Measurements from ENCODE around the gene DNAJC15. TPM values are rescaled to one million over a fixed set of nuclear protein-coding genes. Genes with fewer than 3 reads are reported as not detected.

DNAJC15 gene
- total RNA-seq, 2 donors from 2014 or later, result 4.9 to 5.2 TPM

DNA sequence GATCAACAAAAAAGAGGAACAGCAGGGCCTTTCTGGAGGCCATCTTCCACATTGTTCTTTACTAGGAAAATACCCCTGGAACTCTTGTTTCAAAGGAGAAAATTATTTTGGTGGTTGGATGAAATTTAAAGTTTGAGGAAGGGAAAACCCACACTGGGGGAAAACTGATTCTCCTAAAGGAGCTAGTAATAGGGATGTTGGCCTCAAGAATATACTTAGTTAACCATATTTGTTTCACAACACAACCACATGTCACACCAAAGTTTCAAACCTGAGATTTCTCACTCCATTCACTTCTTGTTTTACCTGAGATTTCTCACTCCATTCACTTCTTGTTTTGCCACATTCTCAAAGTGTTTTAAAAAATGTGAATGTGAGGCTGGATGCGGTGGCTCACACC is 28.5 kb upstream of the DNAJC15 start:
- intact Hi-C loops (cut with DNase I), result no loop called here
- Histone ChIP-seq H3K4me3 (no peak overlapping the region), H3K9me3 (no peaks in the 10 kb centered on the region), H3K4me1 (peaks cover 16% of the 10 kb centered on the region), H3K36me3 (replicated peaks in 1 of 2; ENCODE audit: insufficient read depth in 1 of 2, low read depth in 2 of 2) (no peaks in the 10 kb centered on the region), H3K27ac (no peak overlapping the region), H3K27me3 (no peaks in the 10 kb centered on the region)
- no peak for TF ChIP-seq POLR2A (IDR thresholded peaks at IDR 0.05)
- TF ChIP-seq, protein P1, sequence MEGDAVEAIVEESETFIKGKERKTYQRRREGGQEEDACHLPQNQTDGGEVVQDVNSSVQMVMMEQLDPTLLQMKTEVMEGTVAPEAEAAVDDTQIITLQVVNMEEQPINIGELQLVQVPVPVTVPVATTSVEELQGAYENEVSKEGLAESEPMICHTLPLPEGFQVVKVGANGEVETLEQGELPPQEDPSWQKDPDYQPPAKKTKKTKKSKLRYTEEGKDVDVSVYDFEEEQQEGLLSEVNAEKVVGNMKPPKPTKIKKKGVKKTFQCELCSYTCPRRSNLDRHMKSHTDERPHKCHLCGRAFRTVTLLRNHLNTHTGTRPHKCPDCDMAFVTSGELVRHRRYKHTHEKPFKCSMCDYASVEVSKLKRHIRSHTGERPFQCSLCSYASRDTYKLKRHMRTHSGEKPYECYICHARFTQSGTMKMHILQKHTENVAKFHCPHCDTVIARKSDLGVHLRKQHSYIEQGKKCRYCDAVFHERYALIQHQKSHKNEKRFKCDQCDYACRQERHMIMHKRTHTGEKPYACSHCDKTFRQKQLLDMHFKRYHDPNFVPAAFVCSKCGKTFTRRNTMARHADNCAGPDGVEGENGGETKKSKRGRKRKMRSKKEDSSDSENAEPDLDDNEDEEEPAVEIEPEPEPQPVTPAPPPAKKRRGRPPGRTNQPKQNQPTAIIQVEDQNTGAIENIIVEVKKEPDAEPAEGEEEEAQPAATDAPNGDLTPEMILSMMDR (IDR thresholded peaks at IDR 0.05), result no peak
- WGBS, 2 donors, result 93 to 100% methylated on average over 1 of the region's 1 CpG
- no peak for DNase-seq
- ATAC-seq, result no peak

DNA sequence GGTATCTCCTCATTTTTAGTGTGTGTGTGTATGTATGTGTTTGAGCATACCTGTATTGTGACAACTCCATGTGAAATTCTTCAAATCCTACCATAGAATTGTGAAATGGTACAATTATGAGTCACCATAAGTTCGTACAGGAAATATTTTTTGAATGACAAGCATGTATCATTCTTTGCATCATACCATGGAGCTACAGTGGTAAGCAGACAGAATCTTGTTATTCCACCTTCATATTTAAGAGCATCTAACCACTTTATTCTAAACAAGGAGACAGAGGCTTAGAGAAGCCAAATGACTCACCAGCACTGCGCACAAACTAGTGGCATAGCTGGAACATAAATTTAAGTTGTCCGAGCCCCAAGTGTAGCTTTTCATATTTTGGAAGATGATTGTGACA is 26.8 kb upstream of the DNAJC15 start:
- H3K9me3 ChIP-seq, result no peaks in the 10 kb centered on the region
- ATAC-seq (no peak), DNase-seq (no peak)
- no peak overlapping the region for H3K27ac ChIP-seq
- no peaks in the 10 kb centered on the region for H3K27me3 ChIP-seq
- intact Hi-C loops (cut with DNase I), result no loop called here
- TF ChIP-seq, protein P1 (IDR thresholded peaks at IDR 0.05), result no peak
- no peak for TF ChIP-seq POLR2A (IDR thresholded peaks at IDR 0.05)
- WGBS, 2 donors, result 58 to 87% methylated on average over 3 of the region's 3 CpGs
- H3K4me3 ChIP-seq, result no peak overlapping the region
- peaks cover 7% of the 10 kb centered on the region for H3K4me1 ChIP-seq
- H3K36me3 ChIP-seq (replicated peaks in 1 of 2; ENCODE audit: insufficient read depth in 1 of 2, low read depth in 2 of 2), result no peaks in the 10 kb centered on the region

DNA sequence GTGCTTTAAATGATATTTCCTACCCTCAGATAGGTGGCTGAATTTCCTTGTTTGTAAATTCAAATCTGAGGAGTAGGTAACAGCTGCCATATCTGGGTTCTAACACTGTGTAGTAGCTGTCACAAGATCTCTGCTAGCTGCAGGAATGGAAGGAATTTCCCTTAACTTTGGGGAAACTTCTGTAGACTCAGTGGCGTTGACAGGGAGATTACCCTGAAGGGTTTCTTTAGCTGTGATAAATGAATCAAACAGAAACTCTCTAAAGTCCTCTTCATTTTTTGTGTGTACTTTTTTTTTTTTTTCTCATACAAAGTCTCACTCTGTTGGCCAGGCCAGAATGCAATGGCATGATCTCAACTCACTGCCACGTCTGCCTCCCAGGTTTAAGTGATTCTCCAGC is 26.0 kb upstream of the DNAJC15 start:
- 81 to 86% methylated on average over 2 of the region's 2 CpGs for WGBS, 2 donors

DNA sequence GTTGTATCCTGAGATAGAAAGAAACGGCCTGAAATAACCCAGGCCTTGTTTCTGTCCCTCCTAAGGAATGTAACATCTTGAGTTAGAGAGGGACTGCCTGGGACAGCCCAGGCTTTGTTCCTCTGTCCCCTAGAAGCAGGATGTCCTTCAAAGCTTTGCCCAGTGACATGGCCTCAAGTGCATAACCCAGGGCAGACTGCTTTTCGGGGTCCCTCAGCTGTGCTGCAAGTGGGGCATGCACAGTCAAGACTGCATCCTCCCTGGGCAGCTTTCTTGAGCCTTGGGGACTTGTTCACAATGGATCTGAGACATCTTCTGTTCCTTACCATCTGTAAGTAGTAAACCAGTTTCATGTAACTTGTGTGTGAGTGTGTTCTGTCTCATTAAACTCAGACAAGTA is 23.9 kb upstream of the DNAJC15 start:
- H3K4me1 ChIP-seq, result no peaks in the 10 kb centered on the region
- WGBS, 2 donors, result 42 to 56% methylated on average over 2 of the region's 2 CpGs
- intact Hi-C loops (cut with DNase I), result no loop called here
- no peak overlapping the region for H3K4me3 ChIP-seq
- no peak overlapping the region for H3K27ac ChIP-seq
- TF ChIP-seq, protein P1 (IDR thresholded peaks at IDR 0.05), result no peak
- no peak for TF ChIP-seq POLR2A (IDR thresholded peaks at IDR 0.05)
- no peaks in the 10 kb centered on the region for H3K27me3 ChIP-seq
- DNase-seq (no peak), ATAC-seq (no peak)
- no peaks in the 10 kb centered on the region for H3K36me3 ChIP-seq (replicated peaks in 1 of 2; ENCODE audit: insufficient read depth in 1 of 2, low read depth in 2 of 2)
- H3K9me3 ChIP-seq, result no peaks in the 10 kb centered on the region

More for the DNA sequence above, 26.0 kb upstream of the DNAJC15 start:
- H3K27me3 ChIP-seq, result no peaks in the 10 kb centered on the region
- no peak for ATAC-seq
- no peaks in the 10 kb centered on the region for H3K9me3 ChIP-seq
- H3K4me3 ChIP-seq, result no peak overlapping the region
- peaks cover 6% of the 10 kb centered on the region for H3K4me1 ChIP-seq
- no peak overlapping the region for H3K27ac ChIP-seq
- no peak for TF ChIP-seq POLR2A (IDR thresholded peaks at IDR 0.05)
- intact Hi-C loops (cut with DNase I), result no loop called here
- DNase-seq, result no peak
- H3K36me3 ChIP-seq (replicated peaks in 1 of 2; ENCODE audit: insufficient read depth in 1 of 2, low read depth in 2 of 2), result no peaks in the 10 kb centered on the region

DNA sequence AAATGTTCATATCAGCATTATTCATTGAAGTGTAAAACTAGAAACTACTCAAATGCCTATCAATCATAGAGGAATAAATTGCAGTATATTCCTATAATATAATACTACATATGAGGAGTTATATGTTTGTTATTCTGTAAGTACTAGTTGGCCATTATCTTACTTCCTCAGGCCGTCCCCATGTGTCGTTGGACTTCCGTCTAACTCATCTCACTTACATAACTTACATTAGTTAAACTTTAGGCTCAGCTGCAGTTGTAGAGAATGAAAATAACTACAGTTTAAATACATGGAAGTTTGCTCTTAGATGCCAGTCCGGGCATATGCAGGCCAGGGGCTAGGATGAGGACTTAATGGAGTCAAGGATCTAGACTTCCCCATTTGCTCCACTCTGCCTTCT is 22.7 kb upstream of the DNAJC15 start:
- no peak overlapping the region for H3K27ac ChIP-seq
- no peaks in the 10 kb centered on the region for H3K9me3 ChIP-seq
- no peak for ATAC-seq
- no peak for DNase-seq
- H3K4me3 ChIP-seq, result no peak overlapping the region
- TF ChIP-seq POLR2A (IDR thresholded peaks at IDR 0.05), result no peak
- TF ChIP-seq, protein P1 (IDR thresholded peaks at IDR 0.05), result no peak
- no peaks in the 10 kb centered on the region for H3K27me3 ChIP-seq
- no peaks in the 10 kb centered on the region for H3K4me1 ChIP-seq
- intact Hi-C loops (cut with DNase I), result no loop called here
- 56 to 75% methylated on average over 4 of the region's 4 CpGs for WGBS, 2 donors
- H3K36me3 ChIP-seq (replicated peaks in 1 of 2; ENCODE audit: insufficient read depth in 1 of 2, low read depth in 2 of 2), result no peaks in the 10 kb centered on the region

Data from body of pancreas (tissue), 4 donors.